K562 (cell line): ENCODE data around the gene CYB5B. TPM values are rescaled to one million over a fixed set of nuclear protein-coding genes. Genes with fewer than 3 reads are reported as not detected.
A peak's percentile ranks its signal among the peaks of the same experiment; 100 is the strongest.

ENCODE experiments used
- ATAC-seq: fragments of 200-7000 bp; cut with Tn5 transposase; 3 replicates; pipeline ENCODE4 v1.9.1; 2020; ENCODE audit warnings: moderate library complexity
- BruUV-seq: library from RNA; stranded (reverse); fragments of 400-500 nt; replicated peaks from 2 replicates; lab custom pipeline; 2021; lab: Mats Ljungman, UMichigan
- CTCF ChIA-PET: fragments of 300-600 bp; formaldehyde crosslinking; extraction: SDS; loops from one replicate; lab custom pipeline; 2021; ENCODE audit warnings: low intra/inter-chr PET ratio; lab: Yijun Ruan, JAX
- POLR2A ChIA-PET: fragments of 300-600, 350-650 bp; sonication (Branson Sonifier 250); formaldehyde crosslinking; extraction: SDS; loops from one replicate; lab custom pipeline; 2021; ENCODE audit warnings: antibody characterized with exemption, inconsistent platforms; lab: Yijun Ruan, JAX
- DNase-seq, 4 experiments: peaks; one replicate each; pipeline versions ENCODE4 v3.0.0 to v3.0.0-alpha.2; 2011 to 2018; ENCODE audit warnings: low spot score in 3 of 4, mixed read lengths in 3 of 4; ENCODE audit errors: extremely low read depth in 1 of 4
- FAIRE-seq: peaks from 2 replicates; lab custom pipeline; 2011; peaks lifted over from hg19 to GRCh38; lab: Jason Lieb, UNC
- H2AFZ ChIP-seq: 2 replicates; pipeline ENCODE4 v1.6.0; 2011; ENCODE audit warnings: low read depth, low read length, control low read depth, inconsistent platforms
- H3K27ac ChIP-seq: fragments of 200-600 bp; 3 replicates; pipeline ENCODE4 v1.8.0; 2011; ENCODE audit warnings: low read depth, mild to moderate bottlenecking, control low read depth, inconsistent platforms, low read length, moderate library complexity, mixed read lengths; ENCODE audit errors: extremely low read depth
- H3K27me3 ChIP-seq, 2 experiments: fragments of 300-600 bp in 1 of 2; 2 replicates in 1 of 2; 3 replicates in 1 of 2; pipeline versions ENCODE4 v1.6.0 to v1.8.0; 2011; ENCODE audit warnings: inconsistent platforms in 2 of 2, low read length in 2 of 2, mild to moderate bottlenecking in 1 of 2, mixed read lengths in 1 of 2, moderate library complexity in 1 of 2; ENCODE audit not compliant: control insufficient read depth in 2 of 2, insufficient read depth in 2 of 2
- H3K36me3 ChIP-seq: fragments of 300-600 bp; 3 replicates; pipeline ENCODE4 v1.8.0; 2011; ENCODE audit warnings: mild to moderate bottlenecking, low read length, inconsistent platforms; ENCODE audit not compliant: control insufficient read depth, insufficient read depth
- H3K4me1 ChIP-seq, 2 experiments: fragments of 200-600 bp in 1 of 2; replicated peaks in 1 of 2; 2 replicates in 1 of 2; 3 replicates in 1 of 2; pipeline versions ENCODE4 v1.5.1 to v1.8.0; 2011; ENCODE audit warnings: inconsistent platforms in 2 of 2, low read length in 2 of 2, mild to moderate bottlenecking in 1 of 2, mixed read lengths in 1 of 2, moderate library complexity in 1 of 2; ENCODE audit not compliant: control insufficient read depth in 2 of 2, insufficient read depth in 2 of 2
- H3K4me2 ChIP-seq: 2 replicates; pipeline ENCODE4 v1.6.1; 2011; ENCODE audit warnings: low read length, control low read depth, inconsistent platforms, mixed read lengths; ENCODE audit not compliant: insufficient read depth
- H3K4me3 ChIP-seq: fragments of 200-600 bp; sonication (generic), shearing (Covaris generic); 2 replicates; pipeline ENCODE4 v1.5.1; 2016; ENCODE audit warnings: control low read depth, inconsistent platforms
- H3K79me2 ChIP-seq: fragments of 200-600 bp; 3 replicates; pipeline ENCODE4 v1.8.0; 2011; ENCODE audit warnings: low read length, inconsistent platforms; ENCODE audit not compliant: control insufficient read depth, insufficient read depth
- H3K9ac ChIP-seq, 2 experiments: 2 replicates each; pipeline versions ENCODE4 v1.6.0 to v1.6.1; 2011; ENCODE audit warnings: low read depth in 2 of 2, low read length in 2 of 2, control low read depth in 1 of 2, inconsistent platforms in 1 of 2, mild to moderate bottlenecking in 1 of 2, mixed read lengths in 1 of 2; ENCODE audit not compliant: insufficient read depth in 1 of 2
- H3K9me1 ChIP-seq: one replicate; pipeline ENCODE4 v1.6.0; 2011; ENCODE audit warnings: inconsistent platforms, mild to moderate bottlenecking, low read length, moderate library complexity; ENCODE audit not compliant: control insufficient read depth, insufficient read depth
- H3K9me3 ChIP-seq: replicated peaks from 2 replicates; pipeline ENCODE4 v1.5.1; 2011; ENCODE audit warnings: low read depth, low read length, inconsistent platforms; ENCODE audit not compliant: control insufficient read depth, insufficient read depth
- H4K20me1 ChIP-seq: replicated peaks from 2 replicates; pipeline ENCODE4 v1.6.1; 2011; ENCODE audit warnings: low read length, inconsistent platforms, mixed read lengths; ENCODE audit not compliant: control insufficient read depth, insufficient read depth
- ZNF561 ChIP-seq: fragments of 450-650 bp; formaldehyde crosslinking; conservative IDR thresholded peaks from 2 replicates; pipeline ENCODE4 v1.4.0; 2020; ENCODE audit warnings: mild to moderate bottlenecking, moderate library complexity
- WGBS: fragments of 100-300 bp; shearing (Covaris generic); methylation state at CpG from one replicate; pipeline ENCODE4 v1.1.6; 2016; ENCODE audit warnings: low coverage, mixed read lengths; ENCODE audit not compliant: insufficient coverage; ENCODE audit errors: missing lambda C conversion rate; 5-methylcytosine and 5-hydroxymethylcytosine counted together
- in situ Hi-C: fragments of 300-500 bp; cut with MboI; formaldehyde crosslinking; loops from 4 replicates; pipeline ENCODE4 v1.15.0; 2018; ENCODE audit warnings: inconsistent platforms, mixed read lengths
- intact Hi-C: fragments of 100-400 bp; cut with micrococcal nuclease; formaldehyde crosslinking; loops from 2 replicates; pipeline ENCODE4 v1.14.2; 2022
- polyA plus RNA-seq, 8 experiments: library from polyadenylated mRNA; depleted of rRNA in 4 of 8; stranded (reverse) in 5 of 8; unstranded in 3 of 8; fragments of >200 nt; fragmentation: Nextera tagmentation in 2 of 8; fragmentation: Illumina TruSeq in 1 of 8; extraction: Ambion mirVana in 2 of 8; extraction: Trizol in 1 of 8; gene quantifications; 2 replicates each; pipeline versions ENCODE4 v1.2.1 to v1.2.3, GENCODE V29; 2011 to 2014; ENCODE audit warnings: inconsistent platforms in 1 of 8, missing spikeins in 1 of 8
- total RNA-seq, 7 experiments: library from RNA; depleted of rRNA in 6 of 7; stranded (reverse); fragments of >200 nt in 6 of 7; fragmentation: Illumina TruSeq in 2 of 7; extraction: Trizol in 2 of 7; gene quantifications; 2 replicates each; pipeline versions ENCODE4 v1.2.1 to v1.2.3, GENCODE V29; 2011 to 2021; ENCODE audit warnings: low replicate concordance in 1 of 7
- TF ChIP-seq, protein P1 (sequence below): fragments of 450-650 bp; IDR thresholded peaks from 2 replicates; pipeline ENCODE4 v1.6.1; 2018; ENCODE audit not compliant: partially characterized antibody

The CYB5B gene
- total and polyA plus RNA-seq, 9 of the 15 experiments (the other 6 are each of a cell fraction or from before 2014, with no cell fraction given): 29.9 to 274 (median 136) TPM

DNA sequence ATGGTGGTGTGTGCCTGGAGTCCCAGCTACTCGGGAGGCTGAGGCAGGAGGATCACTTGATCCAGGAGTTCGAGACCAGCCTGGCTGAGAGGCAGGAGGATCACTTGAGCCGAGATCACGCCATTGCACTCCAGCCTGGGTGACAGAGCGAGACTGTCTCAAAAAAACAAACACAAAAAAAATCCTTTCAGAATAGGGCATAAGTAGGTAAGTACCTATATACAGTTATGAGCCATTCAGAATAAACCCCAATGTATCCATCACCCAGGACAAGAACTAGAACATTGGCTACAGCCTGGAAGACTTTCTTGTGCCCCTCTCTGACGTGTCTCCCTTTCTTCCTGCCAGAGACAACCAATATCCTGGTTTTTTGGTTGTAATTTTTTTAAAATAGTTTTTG, 54.3 kb downstream of the CYB5B start:
- Histone ChIP-seq H3K27ac (no peak overlapping the region), H3K4me2 (no peak overlapping the region)
- intact Hi-C loops: no loop called here

More for the DNA sequence above, 54.3 kb downstream of the CYB5B start:
- Histone ChIP-seq H3K36me3 (no peaks in the 10 kb centered on the region), H4K20me1 (no peaks in the 10 kb centered on the region), H3K9ac (no peak overlapping the region), H3K79me2 (no peaks in the 10 kb centered on the region)
- BruUV-seq: no TSS peak
- ATAC-seq (no peak), FAIRE-seq (no peak)
- TF ChIP-seq, protein P1, sequence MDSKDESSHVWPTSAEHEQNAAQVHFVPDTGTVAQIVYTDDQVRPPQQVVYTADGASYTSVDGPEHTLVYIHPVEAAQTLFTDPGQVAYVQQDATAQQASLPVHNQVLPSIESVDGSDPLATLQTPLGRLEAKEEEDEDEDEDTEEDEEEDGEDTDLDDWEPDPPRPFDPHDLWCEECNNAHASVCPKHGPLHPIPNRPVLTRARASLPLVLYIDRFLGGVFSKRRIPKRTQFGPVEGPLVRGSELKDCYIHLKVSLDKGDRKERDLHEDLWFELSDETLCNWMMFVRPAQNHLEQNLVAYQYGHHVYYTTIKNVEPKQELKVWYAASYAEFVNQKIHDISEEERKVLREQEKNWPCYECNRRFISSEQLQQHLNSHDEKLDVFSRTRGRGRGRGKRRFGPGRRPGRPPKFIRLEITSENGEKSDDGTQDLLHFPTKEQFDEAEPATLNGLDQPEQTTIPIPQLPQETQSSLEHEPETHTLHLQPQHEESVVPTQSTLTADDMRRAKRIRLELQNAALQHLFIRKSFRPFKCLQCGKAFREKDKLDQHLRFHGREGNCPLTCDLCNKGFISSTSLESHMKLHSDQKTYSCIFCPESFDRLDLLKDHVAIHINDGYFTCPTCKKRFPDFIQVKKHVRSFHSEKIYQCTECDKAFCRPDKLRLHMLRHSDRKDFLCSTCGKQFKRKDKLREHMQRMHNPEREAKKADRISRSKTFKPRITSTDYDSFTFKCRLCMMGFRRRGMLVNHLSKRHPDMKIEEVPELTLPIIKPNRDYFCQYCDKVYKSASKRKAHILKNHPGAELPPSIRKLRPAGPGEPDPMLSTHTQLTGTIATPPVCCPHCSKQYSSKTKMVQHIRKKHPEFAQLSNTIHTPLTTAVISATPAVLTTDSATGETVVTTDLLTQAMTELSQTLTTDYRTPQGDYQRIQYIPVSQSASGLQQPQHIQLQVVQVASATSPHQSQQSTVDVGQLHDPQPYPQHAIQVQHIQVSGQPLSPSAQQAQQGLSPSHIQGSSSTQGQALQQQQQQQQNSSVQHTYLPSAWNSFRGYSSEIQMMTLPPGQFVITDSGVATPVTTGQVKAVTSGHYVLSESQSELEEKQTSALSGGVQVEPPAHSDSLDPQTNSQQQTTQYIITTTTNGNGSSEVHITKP: peak; percentile 55
- no peak for TF ChIP-seq ZNF561
- TF ChIP-seq, all 486 proteins: peak for 1
- Histone ChIP-seq H3K27me3 (no peaks in the 10 kb centered on the region), H3K9me3 (no peaks in the 10 kb centered on the region), H3K9me1 (peaks cover 4% of the 10 kb centered on the region), H2AFZ (no peak overlapping the region), H3K4me3 (no peak overlapping the region), H3K4me1 (peaks cover 18% of the 10 kb centered on the region in 2 experiments)
- ChIA-PET POLR2A (interaction anchor here (0.6 to 1.1 kb wide), 2 partner anchors 10 to 17 kb away, joined by 3 read pairs; no protein-coding TSS in a partner anchor), CTCF (no interaction called here)
- DNase-seq: no peak
- in situ Hi-C loops: no loop called here
- 73% methylated on average over 6 of the region's 6 CpGs for WGBS
